ENCODE data around the gene CNPY3. TPM values are rescaled to one million over a fixed set of nuclear protein-coding genes. Genes with fewer than 3 reads are reported as not detected.

Gene CNPY3
- polyA plus RNA-seq, 1 experiment: 50.6 TPM

- H3K27me3 ChIP-seq (ENCODE audit: control insufficient read depth, insufficient read depth, low read length): no peaks in the 10 kb centered on the region
- H3K36me3 ChIP-seq (ENCODE audit: control insufficient read depth, insufficient read depth, low read length): 0 out of 2 replicates have a peak, but pooled peaks cover 3% of the 10 kb centered on the region
- no peak overlapping the region for H3K4me3 ChIP-seq (ENCODE audit: low read depth, low read length)
- no peak for DNase-seq (ENCODE audit: low read depth)
- POLR2A ChIA-PET: interaction anchor here (0.5 kb wide), 1 partner anchor 79 kb away, joined by 4 read pairs; no protein-coding TSS in a partner anchor
- no peak for TF ChIP-seq CTCF (IDR thresholded peaks at IDR 0.05; ENCODE audit: insufficient read depth, low read depth, low read length)
- CTCF ChIA-PET: interaction anchor here (0.9 to 1.3 kb wide), 4 partner anchors 10 to 32 kb away, joined by 3 to 4 read pairs (median 3); partner anchors contain the start of genes PEX6 and RRP36
Observed at GRCh38 chr6:42988486-42989020, 59.3 kb downstream of the CNPY3 start.

Other genes starting within 250 kb of the CNPY3 start
- gene PRPH2, start 206.9 kb upstream of the CNPY3 start, polyA plus RNA-seq (2011; rRNA removed): 1.7 and 2.3 TPM in 2 replicates
- gene TBCC, start 183.4 kb upstream of the CNPY3 start, polyA plus RNA-seq (2011; rRNA removed): 16.5 and 23.8 TPM in 2 replicates
- 7.4 and 8.6 TPM in 2 replicates for gene BICRAL, start 147.4 kb upstream of the CNPY3 start, polyA plus RNA-seq (2011; rRNA removed)
- 30.2 and 44.4 TPM in 2 replicates for gene RPL7L1, start 49.9 kb upstream of the CNPY3 start, polyA plus RNA-seq (2011; rRNA removed)
- not detected in 2 replicates for gene PTCRA, start 13.4 kb upstream of the CNPY3 start, polyA plus RNA-seq (2011; rRNA removed)
- 0.10 and 0.39 TPM in 2 replicates for gene GNMT, start 31.3 kb downstream of the CNPY3 start, polyA plus RNA-seq (2011; rRNA removed)
- 2.8 and 5.6 TPM in 2 replicates for gene PEX6, start 49.7 kb downstream of the CNPY3 start, polyA plus RNA-seq (2011; rRNA removed)
- gene PPP2R5D, start 55.1 kb downstream of the CNPY3 start, polyA plus RNA-seq (2011; rRNA removed): 52.7 and 61.8 TPM in 2 replicates
- gene MEA1, start 84.5 kb downstream of the CNPY3 start, polyA plus RNA-seq (2011; rRNA removed): 107 and 121 TPM in 2 replicates
- 56.0 and 102 TPM in 2 replicates for gene KLHDC3, start 84.8 kb downstream of the CNPY3 start, polyA plus RNA-seq (2011; rRNA removed)
- gene RRP36, start 92.1 kb downstream of the CNPY3 start, polyA plus RNA-seq (2011; rRNA removed): 43.1 and 52.7 TPM in 2 replicates
- gene CUL7, start 124.4 kb downstream of the CNPY3 start, polyA plus RNA-seq (2011; rRNA removed): 31.8 and 50.7 TPM in 2 replicates
- gene MRPL2, start 130.0 kb downstream of the CNPY3 start, polyA plus RNA-seq (2011; rRNA removed): 20.5 and 22.8 TPM in 2 replicates
- 13.2 and 16.8 TPM in 2 replicates for gene KLC4, start 130.2 kb downstream of the CNPY3 start, polyA plus RNA-seq (2011; rRNA removed)
- 187 and 362 TPM in 2 replicates for gene PTK7, start 146.8 kb downstream of the CNPY3 start, polyA plus RNA-seq (2011; rRNA removed)
- gene SRF, start 241.8 kb downstream of the CNPY3 start, polyA plus RNA-seq (2011; rRNA removed): 34.8 and 50.5 TPM in 2 replicates

Measured in BJ (cell line).